Heart right ventricle (tissue), 16 donors: ENCODE data around the gene AMPD2. TPM values are rescaled to one million over a fixed set of nuclear protein-coding genes. Genes with fewer than 3 reads are reported as not detected.

ENCODE experiments used
- ATAC-seq, 8 donors: fragments of 200-7000 bp; cut with Tn5 transposase; one replicate each; pipeline ENCODE4 v1.9.1; 2020; ENCODE audit warnings: mild to moderate bottlenecking in 8 of 8, moderate library complexity in 8 of 8, moderate number of reproducible peaks in 1 of 8
- DNase-seq, 2 donors: peaks; one replicate each; pipeline ENCODE4 v3.0.0-alpha.2; 2020
- H3K27ac ChIP-seq, 10 donors: fragments of 200-600 bp; sonication (generic) in 2 of 10; one replicate each; pipeline versions ENCODE4 v1.5.0 to v1.8.0; 2020 to 2022; ENCODE audit warnings: mild to moderate bottlenecking in 3 of 10
- H3K27me3 ChIP-seq, 7 donors: fragments of 200-600 bp; one replicate each; pipeline ENCODE4 v1.8.0; 2021 to 2022; ENCODE audit warnings: mild to moderate bottlenecking in 2 of 7
- H3K36me3 ChIP-seq, 9 donors: fragments of 200-600 bp; sonication (generic) in 1 of 9; one replicate each; pipeline versions ENCODE4 v1.5.0 to v1.8.0; 2020 to 2022; ENCODE audit warnings: mild to moderate bottlenecking in 2 of 9
- H3K4me1 ChIP-seq, 9 donors: fragments of 200-600 bp; sonication (generic) in 1 of 9; one replicate each; pipeline versions ENCODE4 v1.5.0 to v1.8.0; 2020 to 2022; ENCODE audit warnings: mild to moderate bottlenecking in 4 of 9
- H3K4me3 ChIP-seq, 10 donors: fragments of 200-600 bp; sonication (generic) in 2 of 10; one replicate each; pipeline versions ENCODE4 v1.5.0 to v1.8.0; 2020 to 2022; ENCODE audit warnings: mild to moderate bottlenecking in 7 of 10, moderate library complexity in 2 of 10
- H3K9me3 ChIP-seq, 11 donors: fragments of 200-600 bp in 10 of 11; sonication (generic) in 2 of 11; one replicate each; pipeline versions ENCODE4 v1.5.0 to v1.8.0; 2013 to 2022; ENCODE audit warnings: mild to moderate bottlenecking in 2 of 11, control low read depth in 1 of 11, moderate library complexity in 1 of 11
- CTCF ChIP-seq, 9 donors: fragments of 200-600 bp; sonication (generic) in 2 of 9; IDR thresholded peaks; one replicate each; pipeline versions ENCODE4 v1.5.0 to v1.8.0; 2021 to 2022; ENCODE audit warnings: antibody characterized with exemption in 9 of 9, mild to moderate bottlenecking in 5 of 9, moderate library complexity in 1 of 9
- WGBS, 2 donors: extraction: QIAGEN DNeasy Blood & Tissue Kit; methylation state at CpG; one replicate each; pipeline ENCODE4 v1.1.7; 2013; ENCODE audit warnings: inconsistent platforms in 1 of 2; 5-methylcytosine and 5-hydroxymethylcytosine counted together
- intact Hi-C, 10 donors: fragments of 100-400 bp; cut with DNase I; formaldehyde crosslinking; loops; one replicate each; pipeline versions ENCODE4 v1.11.1 to v1.14.2; 2022
- polyA plus RNA-seq, 2 donors: library from polyadenylated mRNA; stranded (reverse); fragments of 200-250 nt; gene quantifications; one replicate each; pipeline ENCODE4 v1.2.3, GENCODE V29; 2013
- total RNA-seq, 10 donors: library from RNA; stranded (reverse); fragmentation: NEBNext Ultra II Directional in 3 of 10; extraction: Animal tissue kit (Norgen Biotek cat#: 25700) in 3 of 10; gene quantifications; one replicate each; pipeline versions ENCODE4 v1.2.1 to v1.2.4, GENCODE V29; 2021 to 2023
- donor health status: Arrhythmogenic right ventricular cardiomyopathy.
- donor health status: ischemic (EF 13 %, LVEDD 7.1; RV severe dilation, severe dysfunction).
- donor health status: healthy with polysubstance abuse.
- donor health status: DM: no; HTN: yes; CAD: no.
- donor health status: DM: no; HTN: no; CAD: no.
- donor health status: ischemic (EF 25% LVEDD 6.9; RV normal size, moderate dysfunction).
- donor health status: ischemic (EF 25% LVEDD 5.7; RV mildly dilated, moderate dysfunction).
- donor health status: healthy.
- donor health status: DM: yes; HTN: yes; CAD: no.
- donor health status: Ischemic cardiomyopathy.
- donor health status: ischemic (EF 35%, LVEDD 5.7; RV mildly dilated, moderate dysfunction).
- donor health status: nonischemic (EF 11% LVEDD 7.7; RV severe dilation, severe dysfunction).
- donor health status: DM: yes; HTN: yes; CAD: no.
- donor health status: PGD.
- donor health status: ischemic (EF 29% LVEDD 5.4; RV normal size, mild dysfunction).
- donor health status: nonischemic (EF 23%, LVEDD 6.1; RV moderate dilation, normal function).

AMPD2 gene
- total and polyA plus RNA-seq, 12 donors = 6.4 to 18.2 (median 11.5) TPM

- TF ChIP-seq CTCF (IDR thresholded peaks at IDR 0.05) = no peak
- intact Hi-C loops = loop anchor here in 1 of 10 donors (2.0 kb wide), 1 partner anchor 19 kb away; no protein-coding TSS in a partner anchor
- Histone ChIP-seq H3K27ac (no peak overlapping the region), H3K4me1 (peaks cover 0 to 23% (median 11%) of the 10 kb centered on the region in 9 donors), H3K9me3 (no peaks in the 10 kb centered on the region), H3K36me3 (peaks cover 0 to 99% (median 8%) of the 10 kb centered on the region in 9 donors), H3K27me3 (no peaks in the 10 kb centered on the region), H3K4me3 (no peak overlapping the region)
- peak in 1 of 2 donors; percentile 19 for DNase-seq
- ATAC-seq = peak in 6 of 8 donors; percentile 48 to 86 (median 74)
- WGBS, 2 donors = 56 to 73% methylated on average over 1 of the region's 1 CpG
Observed at GRCh38 chr1:109579491-109579890, 40.1 kb upstream of the AMPD2 start.

DNA sequence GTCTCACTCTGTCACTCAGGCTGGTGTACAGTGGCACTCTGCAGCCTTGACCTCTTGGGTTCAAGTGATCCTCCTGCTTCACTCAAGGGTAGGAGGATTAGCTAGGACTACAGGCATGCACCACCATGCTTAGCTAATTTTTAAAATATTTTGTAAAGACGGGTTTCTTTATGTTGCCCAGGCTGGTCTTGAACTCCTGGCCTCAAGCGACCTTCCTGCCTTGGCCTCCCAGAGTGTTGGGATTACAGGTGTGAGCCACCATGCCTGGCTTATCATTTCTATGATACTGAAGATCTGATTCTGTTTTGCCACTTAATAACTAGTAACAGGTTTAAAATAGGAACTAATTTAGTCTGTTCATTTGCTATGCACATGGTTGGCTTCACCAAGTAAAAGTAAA, 37.6 kb upstream of the AMPD2 start:
- H3K36me3 ChIP-seq = peaks cover 0 to 100% (median 22%) of the 10 kb centered on the region in 9 donors
- no peaks in the 10 kb centered on the region for H3K27me3 ChIP-seq
- TF ChIP-seq CTCF (IDR thresholded peaks at IDR 0.05) = no peak
- ATAC-seq (no peak), DNase-seq (no peak)
- H3K4me3 ChIP-seq = no peak overlapping the region
- H3K4me1 ChIP-seq = peaks cover 0 to 20% (median 7%) of the 10 kb centered on the region in 9 donors
- H3K9me3 ChIP-seq = no peaks in the 10 kb centered on the region
- no peak overlapping the region for H3K27ac ChIP-seq
- intact Hi-C loops = no loop called here
- 90 to 95% methylated on average over 2 of the region's 2 CpGs for WGBS, 2 donors

- no peak for TF ChIP-seq CTCF (IDR thresholded peaks at IDR 0.05)
- H3K36me3 ChIP-seq = peaks cover 0 to 100% (median 37%) of the 10 kb centered on the region in 9 donors
- H3K4me1 ChIP-seq = peaks cover 0 to 5% (median 2%) of the 10 kb centered on the region in 9 donors
- no peaks in the 10 kb centered on the region for H3K27me3 ChIP-seq
- 85 to 86% methylated on average over 1 of the region's 1 CpG for WGBS, 2 donors
- H3K9me3 ChIP-seq = no peaks in the 10 kb centered on the region
- no peak overlapping the region for H3K4me3 ChIP-seq
- H3K27ac ChIP-seq = no peak overlapping the region
- ATAC-seq (no peak), DNase-seq (no peak)
- intact Hi-C loops = no loop called here
Observed at GRCh38 chr1:109584766-109585165, 34.9 kb upstream of the AMPD2 start.

GRCh38 chr1:109586055-109586454, 33.6 kb upstream of the AMPD2 start:
- DNase-seq (no peak), ATAC-seq (no peak)
- intact Hi-C loops = loop anchor here in 1 of 10 donors (2.0 kb wide), 1 partner anchor 43 kb away; no protein-coding TSS in a partner anchor
- H3K9me3 ChIP-seq = no peaks in the 10 kb centered on the region
- H3K36me3 ChIP-seq = peaks cover 0 to 100% (median 34%) of the 10 kb centered on the region in 9 donors
- no peak overlapping the region for H3K4me3 ChIP-seq
- H3K4me1 ChIP-seq = no peaks in the 10 kb centered on the region
- WGBS, 2 donors = 92 to 93% methylated on average over 3 of the region's 3 CpGs
- TF ChIP-seq CTCF (IDR thresholded peaks at IDR 0.05) = no peak
- no peaks in the 10 kb centered on the region for H3K27me3 ChIP-seq
- no peak overlapping the region for H3K27ac ChIP-seq
